Progenitor cell of endocrine pancreas (in vitro differentiated cells): ENCODE measurements around the gene IRF5. TPM values are rescaled to one million over a fixed set of nuclear protein-coding genes. Genes with fewer than 3 reads are reported as not detected.

Source experiments
- DNase-seq: peaks from one replicate; pipeline ENCODE4 v3.0.0; 2021; ENCODE audit warnings: low spot score; ENCODE audit not compliant: unreplicated experiment
- H3K27ac Mint-ChIP-seq: 2 replicates; pipeline ENCODE4 v1.8.0; 2021; ENCODE audit warnings: mild to moderate bottlenecking, moderate library complexity, mixed read lengths
- H3K27me3 Mint-ChIP-seq: 2 replicates; pipeline ENCODE4 v1.8.0; 2021; ENCODE audit warnings: mixed read lengths
- H3K36me3 Mint-ChIP-seq: 2 replicates; pipeline ENCODE4 v1.8.0; 2022; ENCODE audit warnings: mixed read lengths; ENCODE audit not compliant: insufficient read depth
- H3K4me1 Mint-ChIP-seq: 2 replicates; pipeline ENCODE4 v1.8.0; 2021; ENCODE audit warnings: low read depth, mixed read lengths
- H3K4me3 Mint-ChIP-seq: 2 replicates; pipeline ENCODE4 v1.8.0; 2021; ENCODE audit warnings: low read depth, mild to moderate bottlenecking, moderate library complexity, mixed read lengths
- H3K9me3 Mint-ChIP-seq: 2 replicates; pipeline ENCODE4 v1.8.0; 2021; ENCODE audit warnings: low read depth, mixed read lengths
- CTCF ChIP-seq: fragments of 200-600 bp; sonication (generic); IDR thresholded peaks from one replicate; pipeline ENCODE4 v1.5.0; 2021; ENCODE audit warnings: antibody characterized with exemption, mild to moderate bottlenecking; ENCODE audit not compliant: unreplicated experiment
- total RNA-seq: library from RNA; stranded (reverse); gene quantifications from 2 replicates; pipeline ENCODE4 v1.2.1, GENCODE V29; 2021

Gene IRF5
- total RNA-seq, 1 donor from 2014 or later, result 0.69 TPM

GRCh38 chr7:128928882-128929788 is 8.6 kb upstream of the IRF5 start:
- TF ChIP-seq CTCF, result no peak
- no peaks in the 10 kb centered on the region for H3K4me1 Mint-ChIP-seq
- H3K4me3 Mint-ChIP-seq, result no peak overlapping the region
- peaks cover 12% of the 10 kb centered on the region for H3K27me3 Mint-ChIP-seq
- H3K27ac Mint-ChIP-seq, result no peak overlapping the region
- no peak for DNase-seq
- no peaks in the 10 kb centered on the region for H3K9me3 Mint-ChIP-seq
- H3K36me3 Mint-ChIP-seq, result no peaks in the 10 kb centered on the region

GRCh38 chr7:128931190-128931798 is 6.4 kb upstream of the IRF5 start:
- DNase-seq, result no peak
- no peak for TF ChIP-seq CTCF
- H3K4me1 Mint-ChIP-seq, result no peaks in the 10 kb centered on the region

GRCh38 chr7:128931965-128932861 is 5.5 kb upstream of the IRF5 start:
- no peaks in the 10 kb centered on the region for H3K4me1 Mint-ChIP-seq

More at GRCh38 chr7:128931190-128931798, 6.4 kb upstream of the IRF5 start:
- Mint-ChIP-seq H3K9me3 (no peaks in the 10 kb centered on the region), H3K36me3 (no peaks in the 10 kb centered on the region), H3K27ac (no peak overlapping the region), H3K27me3 (peaks cover 22% of the 10 kb centered on the region), H3K4me3 (no peak overlapping the region)

GRCh38 chr7:128932862-128933179 is 4.9 kb upstream of the IRF5 start:
- H3K4me3 Mint-ChIP-seq, result no peak overlapping the region
- H3K27ac Mint-ChIP-seq, result no peak overlapping the region
- no peaks in the 10 kb centered on the region for H3K4me1 Mint-ChIP-seq
- no peak for TF ChIP-seq CTCF
- no peak for DNase-seq
- no peaks in the 10 kb centered on the region for H3K9me3 Mint-ChIP-seq
- H3K27me3 Mint-ChIP-seq, result peaks cover 32% of the 10 kb centered on the region
- H3K36me3 Mint-ChIP-seq, result no peaks in the 10 kb centered on the region

More at GRCh38 chr7:128931965-128932861, 5.5 kb upstream of the IRF5 start:
- no peak for DNase-seq
- peaks cover 29% of the 10 kb centered on the region for H3K27me3 Mint-ChIP-seq
- no peak overlapping the region for H3K27ac Mint-ChIP-seq
- no peaks in the 10 kb centered on the region for H3K36me3 Mint-ChIP-seq
- H3K4me3 Mint-ChIP-seq, result no peak overlapping the region
- no peak for TF ChIP-seq CTCF
- no peaks in the 10 kb centered on the region for H3K9me3 Mint-ChIP-seq
